Measurements from ENCODE around the gene MBOAT2.

Gene MBOAT2

DNA sequence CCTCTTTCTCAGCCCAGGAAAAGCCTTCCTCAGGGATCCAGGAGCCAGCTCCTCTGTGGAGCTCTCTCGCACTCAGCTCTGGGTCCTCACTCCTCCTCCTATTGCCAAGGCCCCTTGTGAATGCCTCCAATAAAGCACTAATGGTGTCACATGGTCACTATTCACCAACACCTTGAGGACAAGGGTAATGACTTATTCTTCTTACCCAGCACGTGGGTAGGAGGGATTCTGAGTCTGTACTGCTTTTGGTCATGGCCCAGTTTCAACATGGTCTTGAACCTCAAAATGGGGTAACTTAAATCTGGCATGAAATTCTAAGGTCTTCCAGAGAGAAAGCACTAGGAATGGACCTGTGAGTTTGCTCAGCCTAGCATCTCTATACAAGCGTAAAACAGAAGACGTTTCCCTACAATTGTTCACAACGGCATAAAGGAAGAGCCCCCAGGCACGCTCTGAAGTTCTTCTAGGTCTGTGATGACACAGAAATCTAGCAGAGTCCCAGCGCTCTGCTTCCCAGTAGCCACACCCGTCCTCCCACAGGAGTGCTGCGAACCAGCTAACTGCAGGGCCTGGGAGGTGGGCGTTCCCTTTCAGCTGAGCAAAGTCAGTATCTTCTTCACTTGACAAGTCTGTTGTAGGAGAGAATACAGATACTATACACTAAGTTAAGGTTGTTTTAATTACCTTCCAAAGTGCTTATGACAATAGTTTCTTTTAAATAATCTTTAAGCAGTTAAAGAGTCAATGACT, 151.5 kb downstream of the MBOAT2 start:
- Histone ChIP-seq H3K79me2 (ENCODE audit: insufficient read depth, low read length) (no peaks in the 10 kb centered on the region), H3K9me3 (ENCODE audit: insufficient read depth, low read length, severe bottlenecking) (no peaks in the 10 kb centered on the region), H3K27me3 (ENCODE audit: insufficient read depth, low read length, poor library complexity) (no peaks in the 10 kb centered on the region), H3K4me1 (ENCODE audit: insufficient read depth, low read length) (peaks cover 7% of the 10 kb centered on the region; the same call in 1 of the 2 replicates), H3K4me3 (ENCODE audit: low read depth in 1 of 2, low read length in 2 of 2) (no peak overlapping the region), H3K36me3 (ENCODE audit: insufficient read depth, low read length) (no peaks in the 10 kb centered on the region), H2AFZ (ENCODE audit: low read depth, low read length) (no peak overlapping the region), H3K4me2 (ENCODE audit: insufficient read depth, low read length) (no peak overlapping the region), H4K20me1 (ENCODE audit: insufficient read depth, low read length) (no peaks in the 10 kb centered on the region), H3K27ac (ENCODE audit: low read length) (no peak overlapping the region), H3K9ac (ENCODE audit: low read depth, low read length) (no peak overlapping the region)
- ATAC-seq (ENCODE audit: insufficient read depth, low read depth), result no peak
- no peak for DNase-seq
- TF ChIP-seq EZH2 (IDR thresholded peaks at IDR 0.05; ENCODE audit: borderline replicate concordance, low read depth, low read length, severe bottlenecking), result no peak
- TF ChIP-seq, protein P1, sequence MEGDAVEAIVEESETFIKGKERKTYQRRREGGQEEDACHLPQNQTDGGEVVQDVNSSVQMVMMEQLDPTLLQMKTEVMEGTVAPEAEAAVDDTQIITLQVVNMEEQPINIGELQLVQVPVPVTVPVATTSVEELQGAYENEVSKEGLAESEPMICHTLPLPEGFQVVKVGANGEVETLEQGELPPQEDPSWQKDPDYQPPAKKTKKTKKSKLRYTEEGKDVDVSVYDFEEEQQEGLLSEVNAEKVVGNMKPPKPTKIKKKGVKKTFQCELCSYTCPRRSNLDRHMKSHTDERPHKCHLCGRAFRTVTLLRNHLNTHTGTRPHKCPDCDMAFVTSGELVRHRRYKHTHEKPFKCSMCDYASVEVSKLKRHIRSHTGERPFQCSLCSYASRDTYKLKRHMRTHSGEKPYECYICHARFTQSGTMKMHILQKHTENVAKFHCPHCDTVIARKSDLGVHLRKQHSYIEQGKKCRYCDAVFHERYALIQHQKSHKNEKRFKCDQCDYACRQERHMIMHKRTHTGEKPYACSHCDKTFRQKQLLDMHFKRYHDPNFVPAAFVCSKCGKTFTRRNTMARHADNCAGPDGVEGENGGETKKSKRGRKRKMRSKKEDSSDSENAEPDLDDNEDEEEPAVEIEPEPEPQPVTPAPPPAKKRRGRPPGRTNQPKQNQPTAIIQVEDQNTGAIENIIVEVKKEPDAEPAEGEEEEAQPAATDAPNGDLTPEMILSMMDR (IDR thresholded peaks at IDR 0.05; ENCODE audit: borderline replicate concordance, extremely low read depth, low read length, poor library complexity, severe bottlenecking), result no peak

DNA sequence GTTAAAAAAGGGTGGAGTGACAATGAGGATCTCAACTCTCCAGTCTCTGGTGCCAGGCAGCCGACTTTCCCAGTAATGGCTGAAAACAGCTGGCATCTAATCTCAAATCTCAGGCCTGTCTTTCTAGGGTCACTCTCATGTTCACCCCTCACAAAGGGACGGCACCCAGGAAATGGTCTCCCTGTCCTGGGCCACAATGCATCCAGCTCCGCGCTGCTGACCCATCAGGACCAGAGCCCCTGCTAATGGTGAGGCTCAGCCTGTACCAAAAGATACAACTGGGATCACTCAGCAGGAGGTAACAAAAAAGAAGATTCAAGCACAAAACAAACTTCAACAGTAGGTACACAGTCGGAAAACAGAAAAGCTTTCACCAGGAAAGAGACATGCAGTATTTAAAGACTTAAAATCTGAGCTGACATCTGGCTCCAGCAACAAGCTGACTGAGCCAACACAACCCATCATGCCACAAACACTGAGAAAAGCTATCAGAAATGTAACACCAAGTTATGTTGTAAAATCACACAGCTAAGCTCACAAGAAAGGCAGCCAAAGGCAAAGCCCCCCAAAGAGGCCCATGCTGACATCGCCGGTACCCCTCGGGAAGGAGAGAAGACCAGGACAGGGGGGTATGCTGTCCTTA, 152.5 kb downstream of the MBOAT2 start:
- ATAC-seq (ENCODE audit: insufficient read depth, low read depth) (no peak), DNase-seq (no peak)
- Histone ChIP-seq H3K9ac (ENCODE audit: low read depth, low read length) (no peak overlapping the region), H4K20me1 (ENCODE audit: insufficient read depth, low read length) (no peaks in the 10 kb centered on the region), H3K4me2 (ENCODE audit: insufficient read depth, low read length) (no peak overlapping the region), H3K4me3 (ENCODE audit: low read depth in 1 of 2, low read length in 2 of 2) (no peak overlapping the region), H3K9me3 (ENCODE audit: insufficient read depth, low read length, severe bottlenecking) (no peaks in the 10 kb centered on the region), H3K27me3 (ENCODE audit: insufficient read depth, low read length, poor library complexity) (no peaks in the 10 kb centered on the region), H3K4me1 (ENCODE audit: insufficient read depth, low read length) (peaks cover 7% of the 10 kb centered on the region; the same call in 1 of the 2 replicates), H3K36me3 (ENCODE audit: insufficient read depth, low read length) (no peaks in the 10 kb centered on the region), H2AFZ (ENCODE audit: low read depth, low read length) (no peak overlapping the region), H3K27ac (ENCODE audit: low read length) (no peak overlapping the region), H3K79me2 (ENCODE audit: insufficient read depth, low read length) (no peaks in the 10 kb centered on the region)
- TF ChIP-seq, protein P1 (IDR thresholded peaks at IDR 0.05; ENCODE audit: borderline replicate concordance, extremely low read depth, low read length, poor library complexity, severe bottlenecking), result no peak
- no peak for TF ChIP-seq EZH2 (IDR thresholded peaks at IDR 0.05; ENCODE audit: borderline replicate concordance, low read depth, low read length, severe bottlenecking)

- Histone ChIP-seq H3K4me2 (ENCODE audit: insufficient read depth, low read length) (no peak overlapping the region), H3K27ac (ENCODE audit: low read length) (no peak overlapping the region), H3K79me2 (ENCODE audit: insufficient read depth, low read length) (no peaks in the 10 kb centered on the region), H4K20me1 (ENCODE audit: insufficient read depth, low read length) (no peaks in the 10 kb centered on the region), H3K36me3 (ENCODE audit: insufficient read depth, low read length) (no peaks in the 10 kb centered on the region), H2AFZ (ENCODE audit: low read depth, low read length) (no peak overlapping the region), H3K4me3 (ENCODE audit: low read depth in 1 of 2, low read length in 2 of 2) (no peak overlapping the region), H3K9ac (ENCODE audit: low read depth, low read length) (no peak overlapping the region), H3K9me3 (ENCODE audit: insufficient read depth, low read length, severe bottlenecking) (no peaks in the 10 kb centered on the region), H3K4me1 (ENCODE audit: insufficient read depth, low read length) (peaks cover 7% of the 10 kb centered on the region; the same call in 1 of the 2 replicates), H3K27me3 (ENCODE audit: insufficient read depth, low read length, poor library complexity) (no peaks in the 10 kb centered on the region)
- ATAC-seq (ENCODE audit: insufficient read depth, low read depth) (peak; percentile 77), DNase-seq (peak; percentile 34)
- TF ChIP-seq EZH2 (IDR thresholded peaks at IDR 0.05; ENCODE audit: borderline replicate concordance, low read depth, low read length, severe bottlenecking), result no peak
- TF ChIP-seq, protein P1 (IDR thresholded peaks at IDR 0.05; ENCODE audit: borderline replicate concordance, extremely low read depth, low read length, poor library complexity, severe bottlenecking), result no peak
Observed at GRCh38 chr2:8849327-8849726, 154.2 kb downstream of the MBOAT2 start.
